NCI-H2196 (cell line): Measurements from ENCODE around the gene SYNPO2.

Experiments
- DNase-seq: peaks from one replicate; lab custom pipeline; 2025; ENCODE audit not compliant: unreplicated experiment; lab: John Stamatoyannopoulos, UW

SYNPO2 gene, protein sequence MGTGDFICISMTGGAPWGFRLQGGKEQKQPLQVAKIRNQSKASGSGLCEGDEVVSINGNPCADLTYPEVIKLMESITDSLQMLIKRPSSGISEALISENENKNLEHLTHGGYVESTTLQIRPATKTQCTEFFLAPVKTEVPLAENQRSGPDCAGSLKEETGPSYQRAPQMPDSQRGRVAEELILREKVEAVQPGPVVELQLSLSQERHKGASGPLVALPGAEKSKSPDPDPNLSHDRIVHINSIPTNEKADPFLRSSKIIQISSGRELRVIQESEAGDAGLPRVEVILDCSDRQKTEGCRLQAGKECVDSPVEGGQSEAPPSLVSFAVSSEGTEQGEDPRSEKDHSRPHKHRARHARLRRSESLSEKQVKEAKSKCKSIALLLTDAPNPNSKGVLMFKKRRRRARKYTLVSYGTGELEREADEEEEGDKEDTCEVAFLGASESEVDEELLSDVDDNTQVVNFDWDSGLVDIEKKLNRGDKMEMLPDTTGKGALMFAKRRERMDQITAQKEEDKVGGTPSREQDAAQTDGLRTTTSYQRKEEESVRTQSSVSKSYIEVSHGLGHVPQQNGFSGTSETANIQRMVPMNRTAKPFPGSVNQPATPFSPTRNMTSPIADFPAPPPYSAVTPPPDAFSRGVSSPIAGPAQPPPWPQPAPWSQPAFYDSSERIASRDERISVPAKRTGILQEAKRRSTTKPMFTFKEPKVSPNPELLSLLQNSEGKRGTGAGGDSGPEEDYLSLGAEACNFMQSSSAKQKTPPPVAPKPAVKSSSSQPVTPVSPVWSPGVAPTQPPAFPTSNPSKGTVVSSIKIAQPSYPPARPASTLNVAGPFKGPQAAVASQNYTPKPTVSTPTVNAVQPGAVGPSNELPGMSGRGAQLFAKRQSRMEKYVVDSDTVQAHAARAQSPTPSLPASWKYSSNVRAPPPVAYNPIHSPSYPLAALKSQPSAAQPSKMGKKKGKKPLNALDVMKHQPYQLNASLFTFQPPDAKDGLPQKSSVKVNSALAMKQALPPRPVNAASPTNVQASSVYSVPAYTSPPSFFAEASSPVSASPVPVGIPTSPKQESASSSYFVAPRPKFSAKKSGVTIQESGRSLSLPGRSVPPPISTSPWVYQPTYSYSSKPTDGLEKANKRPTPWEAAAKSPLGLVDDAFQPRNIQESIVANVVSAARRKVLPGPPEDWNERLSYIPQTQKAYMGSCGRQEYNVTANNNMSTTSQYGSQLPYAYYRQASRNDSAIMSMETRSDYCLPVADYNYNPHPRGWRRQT

GRCh38 chr4:118888666-118889311 lies at the start of gene SYNPO2:
Gene SYNPO2 (plus strand): TSS chr4:118888854. CDS start chr4:118889037, 183 bp downstream.
- no peak for DNase-seq

GRCh38 chr4:118839221-118839927 lies 49.3 kb upstream of the SYNPO2 start:
- no peak for DNase-seq

DNA sequence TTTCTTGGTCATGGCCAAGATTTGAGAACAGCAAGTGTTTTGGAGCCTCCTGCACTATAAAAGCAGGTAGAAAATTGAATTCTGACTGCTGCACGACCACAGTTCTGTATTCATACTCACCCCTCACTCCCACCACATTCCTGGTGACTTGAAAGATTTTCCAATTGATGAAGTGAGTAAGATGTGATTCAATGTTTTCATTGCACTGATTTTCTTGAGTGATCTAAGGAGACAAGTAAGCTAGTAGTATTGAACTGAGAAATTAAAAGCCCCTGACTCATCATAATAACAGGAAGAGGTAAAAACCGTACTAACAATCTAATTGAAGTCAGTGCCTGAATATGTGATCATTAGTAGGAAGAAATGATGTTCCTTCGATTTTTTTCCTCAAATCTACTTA lies 46.6 kb upstream of the SYNPO2 start:
- DNase-seq: no peak

- no peak for DNase-seq
These were observed 45.4 kb upstream of the SYNPO2 start for GRCh38 chr4:118843237-118843636.

GRCh38 chr4:118845552-118846050 lies 43.1 kb upstream of the SYNPO2 start:
- DNase-seq: no peak

GRCh38 chr4:118846979-118847378 lies 41.7 kb upstream of the SYNPO2 start:
- no peak for DNase-seq

GRCh38 chr4:118848242-118848641 lies 40.4 kb upstream of the SYNPO2 start:
- no peak for DNase-seq

DNA sequence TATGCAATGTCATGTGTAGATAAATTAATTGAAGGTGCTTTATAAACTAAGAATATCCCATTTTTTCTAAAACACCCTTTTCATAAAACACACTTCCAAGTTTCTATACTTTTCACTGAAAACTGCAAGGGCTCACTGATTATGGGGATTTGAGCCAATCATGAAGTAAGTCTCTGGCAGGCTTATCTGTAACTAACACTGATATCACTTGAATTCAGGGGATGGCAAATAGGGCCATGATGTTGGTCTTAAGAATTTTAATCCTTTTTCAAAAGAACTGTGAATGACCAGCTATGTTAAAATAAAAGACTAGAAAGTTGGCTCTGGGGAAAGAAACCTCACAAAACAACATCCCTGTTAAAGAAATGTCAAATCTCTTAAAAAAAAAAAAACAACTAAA lies 39.8 kb upstream of the SYNPO2 start:
- no peak for DNase-seq

DNA sequence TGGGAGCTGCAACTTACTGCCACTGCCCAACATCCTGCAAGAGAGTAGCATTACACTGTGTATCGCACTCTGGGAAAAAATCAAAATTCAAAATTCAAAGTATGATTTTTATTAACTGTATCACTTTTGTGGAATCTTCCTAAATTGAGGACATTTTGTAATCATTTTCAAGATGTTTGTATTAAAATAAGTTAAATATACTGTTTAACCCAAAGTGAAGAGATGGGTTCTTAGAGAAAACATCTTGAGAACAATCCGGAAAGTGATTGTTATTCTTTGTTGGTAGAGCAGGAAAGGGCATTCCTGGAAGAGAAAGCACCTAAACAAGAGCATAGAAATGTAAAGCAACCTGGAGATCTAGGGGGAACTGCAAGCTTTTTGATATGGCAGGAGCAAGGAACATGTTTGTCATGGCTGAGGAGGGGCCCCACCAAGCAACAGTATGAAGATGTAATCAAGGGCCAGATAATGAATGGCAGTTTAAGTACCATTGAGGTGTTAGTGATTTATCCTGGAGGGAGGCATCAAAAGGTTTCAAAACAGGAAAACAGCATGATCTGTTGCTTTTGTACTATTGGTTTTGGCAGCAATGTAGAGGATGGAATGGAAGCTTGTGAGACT lies 38.7 kb upstream of the SYNPO2 start:
- DNase-seq: no peak

DNA sequence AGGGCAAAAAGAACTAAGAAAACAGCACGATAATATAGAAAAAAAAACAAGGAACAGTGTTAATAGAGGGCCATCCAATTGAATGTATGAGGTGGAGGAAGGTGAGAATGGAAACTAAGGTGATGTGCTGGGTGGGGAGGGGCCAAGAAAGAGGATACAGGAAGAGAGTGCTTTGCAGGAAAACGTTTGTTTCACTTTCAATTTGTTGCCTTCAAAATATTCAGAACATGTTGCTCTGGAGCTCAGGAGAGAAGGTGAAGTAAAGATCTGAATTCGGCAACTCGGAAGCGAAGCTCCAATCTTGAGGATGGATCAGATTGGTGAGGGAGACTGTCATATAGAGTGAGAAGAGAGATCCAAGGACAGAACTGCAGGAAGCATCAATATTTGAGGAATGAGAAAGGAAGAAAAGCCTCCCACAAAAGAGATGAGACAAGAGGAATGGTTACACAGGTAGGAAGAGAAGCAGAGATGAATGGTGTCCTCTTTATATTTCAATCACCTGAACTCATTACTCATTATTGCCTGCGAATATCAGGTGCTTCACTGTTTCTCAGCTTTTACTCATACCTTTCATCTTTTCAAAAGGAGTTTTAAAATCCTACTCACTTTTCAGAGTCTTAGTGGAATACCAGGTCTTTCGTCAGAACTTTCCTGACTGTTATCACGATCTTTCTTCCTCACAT lies 38.0 kb upstream of the SYNPO2 start:
- DNase-seq: peak; percentile 2

GRCh38 chr4:118857760-118858159 lies 30.9 kb upstream of the SYNPO2 start:
- DNase-seq: no peak

DNA sequence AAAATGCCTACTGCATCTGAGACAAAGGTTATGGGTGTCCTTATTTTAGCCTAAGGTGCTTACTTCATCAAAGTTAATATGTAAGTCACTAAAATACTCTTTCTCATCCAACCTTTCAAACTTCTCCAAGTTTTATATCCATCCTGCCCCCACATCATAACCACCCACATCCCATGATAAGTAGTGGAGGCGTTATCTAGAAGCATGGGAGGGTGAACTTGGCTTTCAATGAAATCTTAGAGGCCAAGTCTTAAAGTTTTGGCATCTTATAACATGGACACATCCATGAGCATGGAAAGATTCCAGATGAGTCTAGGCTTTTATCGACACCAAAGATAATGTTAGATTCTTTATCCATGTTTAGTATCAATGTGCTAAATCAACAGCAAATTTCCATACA lies 29.9 kb upstream of the SYNPO2 start:
- no peak for DNase-seq

GRCh38 chr4:118865091-118865708 lies 23.5 kb upstream of the SYNPO2 start:
- peak; percentile 6 for DNase-seq

DNA sequence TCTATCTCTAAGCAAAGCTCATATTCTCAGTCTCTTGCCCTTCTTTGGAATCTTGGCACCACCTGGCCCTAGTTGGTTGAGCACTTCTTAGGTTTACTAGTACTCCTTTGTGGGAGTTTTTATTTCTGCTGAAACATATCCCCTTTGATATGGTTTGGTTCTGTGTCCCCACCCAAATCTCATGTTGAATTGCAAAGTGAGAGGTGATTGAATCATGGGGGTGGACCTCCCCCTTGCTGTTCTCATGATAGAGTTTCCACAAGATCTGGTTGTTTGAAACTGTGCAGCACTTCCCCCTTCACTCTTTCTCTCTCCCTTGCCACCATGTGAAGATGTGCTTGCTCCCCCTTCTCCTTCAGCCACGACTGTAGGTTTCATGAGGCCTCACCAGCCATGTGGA lies 22.2 kb upstream of the SYNPO2 start:
- DNase-seq: no peak

GRCh38 chr4:118867311-118868067 lies 21.2 kb upstream of the SYNPO2 start:
- no peak for DNase-seq

GRCh38 chr4:118869808-118870342 lies 18.8 kb upstream of the SYNPO2 start:
- DNase-seq: no peak

DNA sequence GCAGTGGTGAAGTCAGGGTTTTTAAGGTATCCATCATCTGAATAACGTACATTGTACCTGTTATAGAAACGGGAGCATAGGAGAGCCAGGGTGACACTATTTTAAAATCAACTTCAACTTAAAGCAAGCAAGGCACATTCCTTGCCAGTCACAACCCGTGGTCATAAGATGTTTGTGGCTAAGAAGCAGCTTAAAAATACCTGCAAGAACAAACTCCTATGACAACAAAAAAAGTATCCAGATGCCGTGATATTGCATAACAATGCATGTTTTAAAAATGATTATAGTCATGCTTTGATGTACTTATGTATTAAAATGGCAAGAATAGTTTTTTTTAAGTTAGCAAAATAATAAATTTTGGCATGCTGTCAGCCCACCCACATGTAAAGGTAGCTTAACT lies 16.5 kb upstream of the SYNPO2 start:
- no peak for DNase-seq

GRCh38 chr4:118877797-118878196 lies 10.9 kb upstream of the SYNPO2 start:
- no peak for DNase-seq
